ENCODE measurements around the gene NAMPT. TPM values are rescaled to one million over a fixed set of nuclear protein-coding genes. Genes with fewer than 3 reads are reported as not detected.

NAMPT gene
- total and polyA plus RNA-seq, 9 of the 15 experiments (the other 6 are each of a cell fraction or from before 2014, with no cell fraction given) = 41.1 to 160 (median 106) TPM

- intact Hi-C loops (cut with micrococcal nuclease) = no loop called here
- no peak for DNase-seq (ENCODE audit: extremely low read depth in 1 of 4, low spot score in 3 of 4)
- no peak for ATAC-seq
- in situ Hi-C loops (cut with MboI) = no loop called here
- no TSS peak for BruUV-seq (replicated peaks)
- no peaks in the 10 kb centered on the region for H3K27me3 ChIP-seq (ENCODE audit: control insufficient read depth in 2 of 2, insufficient read depth in 2 of 2, low read length in 2 of 2)
- WGBS (ENCODE audit: insufficient coverage, low coverage, missing lambda C conversion rate) = 0% methylated on average over 1 of the region's 1 CpG
- H3K9me3 ChIP-seq (replicated peaks; ENCODE audit: control insufficient read depth, insufficient read depth, low read depth, low read length) = no peaks in the 10 kb centered on the region
- no peak overlapping the region for H3K27ac ChIP-seq (ENCODE audit: extremely low read depth, low read depth, low read length)
- no peak overlapping the region for H3K4me2 ChIP-seq (ENCODE audit: insufficient read depth, low read length)
- no peaks in the 10 kb centered on the region for H3K9me1 ChIP-seq (ENCODE audit: control insufficient read depth, insufficient read depth, low read length)
- no peaks in the 10 kb centered on the region; a peak in 1 of 5 replicates for H3K4me1 ChIP-seq (replicated peaks in 1 of 2; ENCODE audit: control insufficient read depth in 2 of 2, insufficient read depth in 2 of 2, low read length in 2 of 2)
- CTCF ChIA-PET (ENCODE audit: low intra/inter-chr PET ratio) = no interaction called here
- POLR2A ChIA-PET = no interaction called here
- no peak overlapping the region for H3K9ac ChIP-seq (ENCODE audit: insufficient read depth in 1 of 2, low read depth in 2 of 2, low read length in 2 of 2)
- H3K79me2 ChIP-seq (ENCODE audit: control insufficient read depth, insufficient read depth, low read length) = no peaks in the 10 kb centered on the region
- TF ChIP-seq SUPT5H (IDR thresholded peaks at IDR 0.05) (no peak), GTF2E2 (tag; IDR thresholded peaks at IDR 0.05) (no peak), MBD1 (CRISPR knock-in tag; IDR thresholded peaks at IDR 0.05) (no peak), OTX1 (CRISPR knock-in tag; IDR thresholded peaks at IDR 0.05) (no peak), ILF3 (IDR thresholded peaks at IDR 0.05; ENCODE audit: borderline replicate concordance) (no peak), NEUROD1 (IDR thresholded peaks at IDR 0.05; ENCODE audit: borderline replicate concordance, low read depth, low read length, partially characterized antibody) (no peak)
- no peaks in the 10 kb centered on the region for H3K36me3 ChIP-seq (ENCODE audit: control insufficient read depth, insufficient read depth, low read length)
- H4K20me1 ChIP-seq (replicated peaks; ENCODE audit: control insufficient read depth, insufficient read depth, low read length) = no peaks in the 10 kb centered on the region
- H2AFZ ChIP-seq (ENCODE audit: low read depth, low read length) = no peak overlapping the region
- no peak overlapping the region for H3K4me3 ChIP-seq
- no peak for FAIRE-seq
Observed at GRCh38 chr7:106329408-106329807, 44.6 kb upstream of the NAMPT start.

All from K562 (cell line).